H9 (cell line): ENCODE results near the gene INSIG1. TPM values are rescaled to one million over a fixed set of nuclear protein-coding genes. Genes with fewer than 3 reads are reported as not detected.

ENCODE experiments used
- DNase-seq: peaks from one replicate; pipeline ENCODE4 v3.0.0-alpha.2; 2017
- H2AFZ ChIP-seq: one replicate; pipeline ENCODE4 v1.6.1; 2013; ENCODE audit warnings: mild to moderate bottlenecking, low read length, control low read depth, moderate library complexity
- H2AK5ac ChIP-seq: 2 replicates; pipeline ENCODE4 v1.6.1; 2013; ENCODE audit warnings: low read length, control low read depth, mixed read lengths; ENCODE audit not compliant: insufficient read length
- H2BK120ac ChIP-seq: one replicate; pipeline ENCODE4 v1.6.1; 2013; ENCODE audit warnings: low read depth, mild to moderate bottlenecking, low read length, control low read depth, inconsistent platforms; ENCODE audit not compliant: poor library complexity, severe bottlenecking
- H2BK12ac ChIP-seq: 2 replicates; pipeline ENCODE4 v1.6.1; 2013; ENCODE audit warnings: low read length, control low read depth, mixed read lengths, low read depth; ENCODE audit not compliant: insufficient read length
- H2BK15ac ChIP-seq: 2 replicates; pipeline ENCODE4 v1.6.1; 2013; ENCODE audit warnings: low read depth, low read length, control low read depth
- H2BK20ac ChIP-seq: one replicate; pipeline ENCODE4 v1.6.1; 2013; ENCODE audit warnings: low read depth, mild to moderate bottlenecking, low read length, control low read depth, inconsistent platforms; ENCODE audit not compliant: poor library complexity, severe bottlenecking
- H2BK5ac ChIP-seq: 2 replicates; pipeline ENCODE4 v1.6.1; 2013; ENCODE audit warnings: low read length, control low read depth, mixed read lengths; ENCODE audit not compliant: insufficient read length
- H3K14ac ChIP-seq: 2 replicates; pipeline ENCODE4 v1.6.1; 2013; ENCODE audit warnings: low read length, control low read depth; ENCODE audit not compliant: insufficient read depth
- H3K18ac ChIP-seq: 2 replicates; pipeline ENCODE4 v1.6.1; 2013; ENCODE audit warnings: low read depth, mild to moderate bottlenecking, mixed read lengths, low read length, control low read depth; ENCODE audit not compliant: insufficient read length
- H3K23ac ChIP-seq: 2 replicates; pipeline ENCODE4 v1.6.1; 2013; ENCODE audit warnings: low read length, control low read depth, mixed read lengths, low read depth; ENCODE audit not compliant: insufficient read length
- H3K23me2 ChIP-seq: 2 replicates; pipeline ENCODE4 v1.6.1; 2013; ENCODE audit warnings: low read depth, mild to moderate bottlenecking, mixed read lengths, low read length, control low read depth; ENCODE audit not compliant: insufficient read length, poor library complexity, severe bottlenecking
- H3K27ac ChIP-seq: 2 replicates; pipeline ENCODE4 v1.5.1; 2013; ENCODE audit warnings: low read length, control low read depth, mixed read lengths, low read depth; ENCODE audit not compliant: insufficient read length
- H3K27me3 ChIP-seq: 2 replicates; pipeline ENCODE4 v1.6.1; 2013; ENCODE audit warnings: low read length, control low read depth, inconsistent platforms; ENCODE audit not compliant: insufficient read depth
- H3K4ac ChIP-seq: 2 replicates; pipeline ENCODE4 v1.6.1; 2013; ENCODE audit warnings: low read depth, mild to moderate bottlenecking, control low read depth, inconsistent platforms, low read length, moderate library complexity
- H3K4me1 ChIP-seq: 2 replicates; pipeline ENCODE4 v1.6.1; 2013; ENCODE audit warnings: low read length, control low read depth, inconsistent platforms; ENCODE audit not compliant: insufficient read depth
- H3K4me2 ChIP-seq: 2 replicates; pipeline ENCODE4 v1.6.1; 2013; ENCODE audit warnings: low read length, control low read depth, mixed read lengths; ENCODE audit not compliant: insufficient read length, insufficient read depth
- H3K56ac ChIP-seq: 2 replicates; pipeline ENCODE4 v1.6.1; 2013; ENCODE audit warnings: low read depth, mild to moderate bottlenecking, mixed read lengths, low read length, control low read depth; ENCODE audit not compliant: insufficient read length
- H3K79me1 ChIP-seq: 2 replicates; pipeline ENCODE4 v1.6.1; 2013; ENCODE audit warnings: low read depth, mild to moderate bottlenecking, moderate library complexity, low read length, control low read depth, inconsistent platforms; ENCODE audit not compliant: insufficient read depth, poor library complexity, severe bottlenecking
- H3K79me2 ChIP-seq: 2 replicates; pipeline ENCODE4 v1.6.1; 2013; ENCODE audit warnings: low read length, control low read depth, inconsistent platforms; ENCODE audit not compliant: insufficient read depth
- H3K9ac ChIP-seq: 2 replicates; pipeline ENCODE4 v1.6.1; 2013; ENCODE audit warnings: low read length, control low read depth, mixed read lengths; ENCODE audit not compliant: insufficient read length; ENCODE audit errors: extremely low read depth
- H3K9me3 ChIP-seq: one replicate; pipeline ENCODE4 v1.6.1; 2013; ENCODE audit warnings: low read depth, low read length, inconsistent platforms; ENCODE audit not compliant: control insufficient read depth
- H3T11ph ChIP-seq: one replicate; pipeline ENCODE4 v1.6.1; 2013; ENCODE audit warnings: mild to moderate bottlenecking, low read length, control low read depth, inconsistent platforms
- H4K20me1 ChIP-seq: one replicate; pipeline ENCODE4 v1.6.1; 2013; ENCODE audit not compliant: control insufficient read depth, insufficient read length, insufficient read depth
- H4K5ac ChIP-seq: 2 replicates; pipeline ENCODE4 v1.6.1; 2013; ENCODE audit warnings: low read depth, mild to moderate bottlenecking, mixed read lengths, low read length, control low read depth; ENCODE audit not compliant: insufficient read length
- H4K8ac ChIP-seq: replicated peaks from 2 replicates; pipeline ENCODE4 v1.6.1; 2013; ENCODE audit warnings: low read length, control low read depth, mixed read lengths, low read depth; ENCODE audit not compliant: insufficient read length
- H4K91ac ChIP-seq: 2 replicates; pipeline ENCODE4 v1.6.1; 2013; ENCODE audit warnings: low read depth, mild to moderate bottlenecking, moderate library complexity, mixed read lengths, low read length, control low read depth; ENCODE audit not compliant: insufficient read length
- H3K27ac Mint-ChIP-seq, 3 experiments: 2 replicates in 2 of 3; 3 replicates in 1 of 3; pipeline ENCODE4 v1.8.0; 2020 to 2021; ENCODE audit warnings: mixed read lengths in 3 of 3, mild to moderate bottlenecking in 1 of 3, moderate library complexity in 1 of 3
- H3K27me3 Mint-ChIP-seq: 2 replicates; pipeline ENCODE4 v1.8.0; 2021; ENCODE audit warnings: low read depth, mild to moderate bottlenecking, moderate library complexity, mixed read lengths
- H3K36me3 Mint-ChIP-seq, 3 experiments: 2 replicates in 2 of 3; 3 replicates in 1 of 3; pipeline ENCODE4 v1.8.0; 2020 to 2021; ENCODE audit warnings: low read depth in 3 of 3, mixed read lengths in 3 of 3; ENCODE audit not compliant: insufficient read depth in 1 of 3
- H3K4me1 Mint-ChIP-seq, 2 experiments: 2 replicates each; pipeline ENCODE4 v1.8.0; 2020; ENCODE audit warnings: mixed read lengths in 2 of 2
- H3K4me3 Mint-ChIP-seq, 2 experiments: 2 replicates in 1 of 2; 3 replicates in 1 of 2; pipeline ENCODE4 v1.8.0; 2020 to 2021; ENCODE audit warnings: mild to moderate bottlenecking in 2 of 2, mixed read lengths in 2 of 2, moderate library complexity in 1 of 2
- H3K9me3 Mint-ChIP-seq, 2 experiments: 2 replicates in 1 of 2; 3 replicates in 1 of 2; pipeline ENCODE4 v1.8.0; 2020; ENCODE audit warnings: mild to moderate bottlenecking in 2 of 2, mixed read lengths in 2 of 2, moderate library complexity in 1 of 2
- CTCF ChIP-seq: fragments of 200-600 bp; sonication (generic); conservative IDR thresholded peaks from 3 replicates; pipeline ENCODE4 v1.8.0; 2021; ENCODE audit warnings: antibody characterized with exemption, mild to moderate bottlenecking
- WGBS: extraction: QIAGEN DNeasy Blood & Tissue Kit; methylation state at CpG from one replicate; pipeline ENCODE4 v1.1.7; 2013; ENCODE audit warnings: missing lambda C conversion rate, low lambda C conversion rate, mixed read lengths; ENCODE audit not compliant: insufficient read length; ENCODE audit errors: extremely low coverage; 5-methylcytosine and 5-hydroxymethylcytosine counted together
- total RNA-seq: library from RNA; stranded (reverse); gene quantifications from 2 replicates; pipeline ENCODE4 v1.2.1, GENCODE V29; 2021

Gene INSIG1
- total RNA-seq, 1 experiment from 2014 or later, result 23.3 TPM

- Mint-ChIP-seq H3K36me3 (no peaks in the 10 kb centered on the region), H3K4me3 (no peak overlapping the region), H3K27ac (no peak overlapping the region), H3K4me1 (peaks cover 0 to 2% of the 10 kb centered on the region in 2 experiments; a peak in 1 of 4 replicates), H3K9me3 (no peaks in the 10 kb centered on the region), H3K27me3 (peaks cover 11% of the 10 kb centered on the region)
- TF ChIP-seq CTCF, result no peak
- no peaks in the 10 kb centered on the region for H3K27me3 ChIP-seq
- no peak overlapping the region for H3K18ac ChIP-seq
- H3K4ac ChIP-seq, result no peak overlapping the region
- H4K20me1 ChIP-seq, result no peaks in the 10 kb centered on the region
- no peak overlapping the region for H2BK12ac ChIP-seq
- H4K5ac ChIP-seq, result no peak overlapping the region
- H2BK15ac ChIP-seq, result no peak overlapping the region
- H3K4me1 ChIP-seq, result no peaks in the 10 kb centered on the region
- no peaks in the 10 kb centered on the region for H3K79me1 ChIP-seq
- H3K23me2 ChIP-seq, result no peaks in the 10 kb centered on the region
- H4K8ac ChIP-seq, result no peak overlapping the region
- no peak overlapping the region for H2AFZ ChIP-seq
- no CpG with 5 or more reads among the region's 6 CpGs for WGBS
- no peak overlapping the region for H2AK5ac ChIP-seq
- DNase-seq, result no peak
- no peak overlapping the region for H3K27ac ChIP-seq
- H2BK5ac ChIP-seq, result no peak overlapping the region
- H3K23ac ChIP-seq, result no peak overlapping the region
- H3K79me2 ChIP-seq, result no peaks in the 10 kb centered on the region
- H2BK120ac ChIP-seq, result no peak overlapping the region
- H3K56ac ChIP-seq, result no peak overlapping the region
- H3T11ph ChIP-seq, result no peak overlapping the region
- H3K9me3 ChIP-seq, result no peaks in the 10 kb centered on the region
- no peak overlapping the region for H3K14ac ChIP-seq
- no peak overlapping the region for H3K9ac ChIP-seq
- H2BK20ac ChIP-seq, result no peak overlapping the region
- H4K91ac ChIP-seq, result no peak overlapping the region
- no peak overlapping the region for H3K4me2 ChIP-seq
Measured at GRCh38 chr7:155255621-155256020, 42.1 kb upstream of the INSIG1 start.
